Mesodermal cell (in vitro differentiated cells): ENCODE measurements around the gene DNMBP.
"Not testable (repeated sequence)": the region's sequence is repeated elsewhere in the genome, so short reads cannot be mapped to it uniquely, and the experiment has no call there.

ENCODE experiments used
- H3K27ac ChIP-seq: 2 replicates; pipeline ENCODE4 v1.7.0; 2013; ENCODE audit warnings: mild to moderate bottlenecking, low read depth, low read length, moderate library complexity; ENCODE audit not compliant: severe bottlenecking
- H3K36me3 ChIP-seq: 2 replicates; pipeline ENCODE4 v1.7.1; 2013; ENCODE audit warnings: mild to moderate bottlenecking, low read length, moderate library complexity; ENCODE audit not compliant: control insufficient read depth, insufficient read depth
- H3K4me1 ChIP-seq: one replicate; pipeline ENCODE4 v1.7.1; 2013; ENCODE audit warnings: mild to moderate bottlenecking, low read length; ENCODE audit not compliant: insufficient read depth, control insufficient read depth, poor library complexity, severe bottlenecking
- H3K4me3 ChIP-seq: 2 replicates; pipeline ENCODE4 v1.7.0; 2013; ENCODE audit warnings: low read length, control low read depth, mild to moderate bottlenecking; ENCODE audit not compliant: insufficient read depth, poor library complexity, severe bottlenecking; ENCODE audit errors: extremely low read depth
- H3K9me3 ChIP-seq: 2 replicates; pipeline ENCODE4 v1.7.1; 2013; ENCODE audit warnings: mild to moderate bottlenecking, low read length, moderate library complexity; ENCODE audit not compliant: control insufficient read depth
- WGBS, 2 experiments: methylation state at CpG; one replicate each; pipeline ENCODE4 v1.1.5; 2013; ENCODE audit warnings: missing lambda C conversion rate in 2 of 2; ENCODE audit not compliant: insufficient coverage in 2 of 2; 5-methylcytosine and 5-hydroxymethylcytosine counted together

The DNMBP gene

GRCh38 chr10:100013621-100014020 is 3.9 kb upstream of the DNMBP start:
- no peak overlapping the region for H3K27ac ChIP-seq
- 80 to 100% methylated on average over 1 of the region's 1 CpG for WGBS, 2 experiments

GRCh38 chr10:100011906-100012305 is 2.2 kb upstream of the DNMBP start:
- WGBS, 2 experiments = 96 to 99% methylated on average over 17 to 19 of the region's 20 CpGs
- not testable (repeated sequence) for H3K9me3 ChIP-seq, H3K4me1 ChIP-seq, H3K27ac ChIP-seq, H3K4me3 ChIP-seq, H3K36me3 ChIP-seq

More at GRCh38 chr10:100013621-100014020, 3.9 kb upstream of the DNMBP start:
- no peak overlapping the region for H3K4me3 ChIP-seq
- H3K36me3 ChIP-seq = no peaks in the 10 kb centered on the region
- no peaks in the 10 kb centered on the region for H3K4me1 ChIP-seq
- no peaks in the 10 kb centered on the region for H3K9me3 ChIP-seq

- Histone ChIP-seq H3K36me3 (no peaks in the 10 kb centered on the region), H3K27ac (no peak overlapping the region), H3K4me1 (peaks cover 12% of the 10 kb centered on the region), H3K9me3 (no peaks in the 10 kb centered on the region), H3K4me3 (peak overlapping the region; percentile 69)
- WGBS, 2 experiments = 0 to 1% methylated on average over 29 of the region's 45 CpGs
Measured at GRCh38 chr10:100009283-100009792, 409 bp downstream of the DNMBP start.

DNA sequence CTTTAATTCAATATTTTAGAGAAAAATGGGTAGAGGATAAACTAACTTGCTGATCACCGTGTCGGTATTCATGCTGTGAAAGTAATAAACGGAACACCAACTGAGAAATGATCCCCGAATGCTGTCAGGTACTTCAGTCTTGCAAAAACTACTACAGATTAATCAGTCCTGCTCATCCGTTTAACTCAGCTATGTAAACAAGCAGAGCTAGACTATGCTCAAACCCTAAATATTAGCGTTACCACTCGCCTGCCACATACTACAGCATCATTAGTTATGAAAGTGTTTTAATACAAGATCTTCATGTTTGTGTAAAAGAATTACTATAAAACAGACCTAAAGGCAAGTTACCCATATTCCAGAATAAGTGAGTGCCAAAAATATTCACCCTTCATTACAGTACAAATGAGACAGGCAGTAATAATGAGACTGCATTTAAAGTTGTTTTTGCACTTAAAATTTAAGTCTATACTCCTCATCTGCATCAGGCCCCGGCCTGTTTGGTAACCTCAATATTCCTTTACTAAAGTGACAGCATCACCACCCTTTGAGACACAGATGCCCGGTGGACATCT is 952 bp downstream of the DNMBP start:
- 6 to 14% methylated on average over 6 to 7 of the region's 9 CpGs for WGBS, 2 experiments
- H3K9me3 ChIP-seq = no peaks in the 10 kb centered on the region
- peaks cover 1% of the 10 kb centered on the region for H3K36me3 ChIP-seq
- peaks cover 12% of the 10 kb centered on the region for H3K4me1 ChIP-seq
- peak overlapping the region; percentile 69 for H3K4me3 ChIP-seq
- no peak overlapping the region for H3K27ac ChIP-seq

DNA sequence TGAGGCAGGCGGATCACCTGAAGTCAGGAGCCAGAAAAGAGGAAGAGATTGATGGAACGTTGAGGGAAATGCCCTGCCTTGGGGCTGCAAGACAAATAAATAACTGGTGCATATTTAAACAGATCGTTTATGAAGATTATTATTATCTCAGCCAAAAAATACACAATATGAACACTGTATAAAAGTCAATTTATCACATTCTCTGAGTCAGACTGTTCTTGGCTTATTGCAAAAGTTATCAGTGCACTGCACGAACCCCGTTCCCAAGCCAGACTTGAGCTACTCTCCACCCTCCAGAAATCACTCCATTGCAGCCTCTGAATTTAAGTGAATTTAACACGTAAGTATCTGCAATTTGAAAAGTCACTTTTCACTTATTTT is 1.6 kb downstream of the DNMBP start:
- peak overlapping the region; percentile 69 for H3K4me3 ChIP-seq
- no peak overlapping the region for H3K27ac ChIP-seq
- peaks cover 16% of the 10 kb centered on the region for H3K4me1 ChIP-seq
- 63 to 86% methylated on average over 3 of the region's 6 CpGs for WGBS, 2 experiments
- peaks cover 8% of the 10 kb centered on the region for H3K36me3 ChIP-seq
- peaks cover 1% of the 10 kb centered on the region for H3K9me3 ChIP-seq

- Histone ChIP-seq H3K4me1 (peaks cover 22% of the 10 kb centered on the region), H3K4me3 (peak overlapping the region; percentile 69), H3K9me3 (peaks cover 5% of the 10 kb centered on the region), H3K36me3 (peaks cover 14% of the 10 kb centered on the region), H3K27ac (peak overlapping the region; percentile 52)
- 88% methylated on average over 7 of the region's 10 CpGs for WGBS, 2 experiments
Measured at GRCh38 chr10:100007231-100008141, 2.3 kb downstream of the DNMBP start.

GRCh38 chr10:100006243-100006886 is 3.4 kb downstream of the DNMBP start:
- Histone ChIP-seq H3K27ac (peak overlapping the region; percentile 92), H3K4me1 (peaks cover 24% of the 10 kb centered on the region), H3K36me3 (peaks cover 19% of the 10 kb centered on the region), H3K4me3 (peak overlapping the region; percentile 69), H3K9me3 (peaks cover 5% of the 10 kb centered on the region)
- WGBS, 2 experiments = 20 to 23% methylated on average over 1 to 3 of the region's 4 CpGs

DNA sequence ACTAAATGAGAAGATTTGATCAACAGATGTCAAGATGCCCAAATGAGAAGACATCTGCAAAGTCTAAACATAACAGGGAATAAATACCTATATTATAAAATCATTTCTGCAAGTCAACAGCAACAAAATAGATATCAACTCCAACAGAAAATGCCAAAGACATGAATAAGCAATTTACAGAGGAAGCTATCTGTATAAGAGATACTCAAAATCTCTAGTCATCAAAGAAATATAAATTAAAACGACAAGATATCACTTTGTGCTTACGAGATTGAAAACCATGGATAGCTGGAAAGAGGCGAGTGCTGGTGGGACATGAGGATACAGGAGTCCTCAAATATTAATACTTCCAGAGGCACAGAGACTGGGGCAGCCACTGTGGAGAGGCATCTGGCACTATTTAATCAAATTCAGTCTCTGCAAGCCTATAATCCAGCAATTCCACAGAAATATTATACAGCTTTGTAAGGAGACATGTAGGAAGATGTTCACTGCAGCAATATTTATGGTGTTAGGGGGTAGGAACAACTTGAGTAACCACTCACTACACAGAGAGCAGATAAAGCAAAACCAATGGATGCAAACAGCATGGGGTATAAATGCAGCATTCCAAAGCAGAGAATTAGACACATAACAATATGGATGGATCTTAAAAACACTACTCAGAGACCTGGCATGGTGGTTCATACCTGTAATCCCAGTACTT is 4.8 kb downstream of the DNMBP start:
- Histone ChIP-seq H3K27ac (peak overlapping the region; percentile 92), H3K9me3 (peaks cover 5% of the 10 kb centered on the region), H3K4me1 (peaks cover 34% of the 10 kb centered on the region), H3K4me3 (peak overlapping the region; percentile 27), H3K36me3 (peaks cover 30% of the 10 kb centered on the region)
- 100% methylated on average over 1 of the region's 3 CpGs for WGBS, 2 experiments

DNA sequence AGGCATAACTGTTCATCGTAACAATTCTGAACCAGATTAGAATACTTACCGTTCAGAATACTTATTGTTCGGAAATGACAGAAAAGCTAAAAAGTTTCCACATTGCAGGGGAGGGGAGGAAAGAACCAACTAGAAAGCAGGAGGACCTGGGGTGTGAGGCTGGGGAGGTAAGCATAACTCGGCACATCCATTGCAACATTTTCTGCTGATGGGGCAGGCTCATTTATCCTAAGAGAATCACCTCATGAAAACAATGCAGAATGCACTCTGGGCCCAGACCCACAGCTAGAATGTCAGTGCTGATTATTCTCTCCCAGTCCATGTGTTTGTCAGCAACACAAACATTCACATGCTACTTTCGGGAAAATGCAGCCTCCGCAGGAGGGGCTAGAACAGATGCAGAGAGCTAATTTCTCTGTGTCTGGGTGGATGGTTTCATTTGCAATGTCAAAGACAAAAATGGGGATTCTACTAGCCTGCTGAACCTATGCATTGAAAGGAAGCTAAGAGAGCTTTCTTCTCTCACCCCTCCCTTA is 9.6 kb downstream of the DNMBP start:
- Histone ChIP-seq H3K27ac (peak overlapping the region; percentile 39), H3K36me3 (peaks cover 58% of the 10 kb centered on the region), H3K4me1 (peaks cover 51% of the 10 kb centered on the region), H3K4me3 (no peak overlapping the region), H3K9me3 (peaks cover 5% of the 10 kb centered on the region)
- 81 to 93% methylated on average over 2 to 4 of the region's 6 CpGs for WGBS, 2 experiments
